CD4-positive, alpha-beta T cell treated with Interleukin-2 at 100 ng/mL for 4 hours (primary cell): ENCODE data around the gene ST7.
A peak's percentile ranks its signal among the peaks of the same experiment; 100 is the strongest.
"Not testable (repeated sequence)": the region's sequence is repeated elsewhere in the genome, so short reads cannot be mapped to it uniquely, and the experiment has no call there.

Experiments
- DNase-seq: peaks from one replicate; pipeline ENCODE4 v3.0.0-alpha.2; 2020; ENCODE audit warnings: low spot score

ST7 gene

GRCh38 chr7:117096942-117097341, 143.6 kb downstream of the ST7 start:
- DNase-seq, result no peak

GRCh38 chr7:117097860-117098259, 144.6 kb downstream of the ST7 start:
- no peak for DNase-seq

- DNase-seq, result no peak
Measured at GRCh38 chr7:117098457-117098856, 145.2 kb downstream of the ST7 start.

- DNase-seq, result no peak
Measured at GRCh38 chr7:117101026-117101425, 147.7 kb downstream of the ST7 start.

GRCh38 chr7:117110480-117111315, 157.4 kb downstream of the ST7 start:
- DNase-seq, result peak; percentile 56

- DNase-seq, result no peak
Measured at GRCh38 chr7:117111535-117111934, 158.2 kb downstream of the ST7 start.

GRCh38 chr7:117112640-117113039, 159.3 kb downstream of the ST7 start:
- DNase-seq, result no peak

- DNase-seq, result no peak
Measured at GRCh38 chr7:117113871-117114270, 160.6 kb downstream of the ST7 start.

GRCh38 chr7:117114272-117114671, 161.0 kb downstream of the ST7 start:
- DNase-seq, result no peak

- DNase-seq, result no peak
Measured at GRCh38 chr7:117116211-117116610, 162.9 kb downstream of the ST7 start.

- no peak for DNase-seq
Measured at GRCh38 chr7:117117172-117117571, 163.9 kb downstream of the ST7 start.

- no peak for DNase-seq
Measured at GRCh38 chr7:117118579-117119180, 165.4 kb downstream of the ST7 start.

GRCh38 chr7:117119192-117119924, 166.1 kb downstream of the ST7 start:
- peak; percentile 72 for DNase-seq

GRCh38 chr7:117120321-117120720, 167.0 kb downstream of the ST7 start:
- DNase-seq, result not testable (repeated sequence)

- DNase-seq, result not testable (repeated sequence)
Measured at GRCh38 chr7:117122036-117122435, 168.7 kb downstream of the ST7 start.

- DNase-seq, result no peak
Measured at GRCh38 chr7:117122536-117122935, 169.2 kb downstream of the ST7 start.

GRCh38 chr7:117123311-117123926, 170.1 kb downstream of the ST7 start:
- no peak for DNase-seq

GRCh38 chr7:117124591-117125220, 171.4 kb downstream of the ST7 start:
- peak; percentile 49 for DNase-seq

- DNase-seq, result no peak
Measured at GRCh38 chr7:117126676-117127075, 173.4 kb downstream of the ST7 start.

GRCh38 chr7:117127585-117128168, 174.4 kb downstream of the ST7 start:
- peak; percentile 60 for DNase-seq

- no peak for DNase-seq
Measured at GRCh38 chr7:117129521-117129955, 176.2 kb downstream of the ST7 start.

GRCh38 chr7:117130262-117130661, 177.0 kb downstream of the ST7 start:
- no peak for DNase-seq
